Neural progenitor cell (in vitro differentiated cells): Measurements from ENCODE around the gene MOGAT1.

Experiments
- EZH2 ChIP-seq: fragments of 200-600 bp; sonication (generic); IDR thresholded peaks from 2 replicates; pipeline ENCODE4 v1.6.1; 2017; ENCODE audit warnings: antibody characterized with exemption, mild to moderate bottlenecking, moderate library complexity
- EZH2phosphoT487 ChIP-seq: fragments of 200-600 bp; sonication (generic); IDR thresholded peaks from 2 replicates; pipeline ENCODE4 v1.6.1; 2017; ENCODE audit warnings: antibody characterized with exemption
- TF ChIP-seq, protein P1 (sequence below): fragments of 200-600 bp; sonication (generic); IDR thresholded peaks from 2 replicates; pipeline ENCODE4 v1.5.1; 2017; ENCODE audit warnings: antibody characterized with exemption, mild to moderate bottlenecking

DNA sequence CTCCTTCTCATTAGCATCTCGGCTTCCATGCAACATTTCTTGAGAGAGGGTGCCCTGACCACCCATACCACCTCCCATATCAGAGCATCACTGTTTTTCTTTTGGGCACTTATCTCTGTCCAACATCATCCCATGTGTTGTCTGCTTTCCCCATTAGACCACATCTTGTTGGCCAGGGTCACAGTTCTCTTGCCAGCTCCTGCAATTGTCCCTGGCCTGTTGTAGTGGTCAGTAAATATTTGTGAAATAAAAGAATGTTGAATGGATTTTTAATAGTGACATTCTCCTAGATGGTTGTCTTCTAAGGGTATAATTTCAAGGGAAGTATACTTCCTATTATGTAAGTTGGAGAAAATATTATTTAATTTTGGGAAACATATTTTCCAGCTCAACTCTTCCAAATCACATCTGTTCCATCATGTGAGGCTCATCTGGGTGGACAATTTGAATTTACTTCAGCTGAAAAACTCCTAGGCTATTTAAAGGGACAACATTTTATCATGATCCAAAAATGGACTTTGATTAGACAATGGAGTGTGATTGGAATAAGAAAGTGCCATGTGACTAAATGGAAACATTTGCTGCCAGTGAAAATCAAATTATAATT, 83.0 kb downstream of the MOGAT1 start:
- TF ChIP-seq, protein P1, sequence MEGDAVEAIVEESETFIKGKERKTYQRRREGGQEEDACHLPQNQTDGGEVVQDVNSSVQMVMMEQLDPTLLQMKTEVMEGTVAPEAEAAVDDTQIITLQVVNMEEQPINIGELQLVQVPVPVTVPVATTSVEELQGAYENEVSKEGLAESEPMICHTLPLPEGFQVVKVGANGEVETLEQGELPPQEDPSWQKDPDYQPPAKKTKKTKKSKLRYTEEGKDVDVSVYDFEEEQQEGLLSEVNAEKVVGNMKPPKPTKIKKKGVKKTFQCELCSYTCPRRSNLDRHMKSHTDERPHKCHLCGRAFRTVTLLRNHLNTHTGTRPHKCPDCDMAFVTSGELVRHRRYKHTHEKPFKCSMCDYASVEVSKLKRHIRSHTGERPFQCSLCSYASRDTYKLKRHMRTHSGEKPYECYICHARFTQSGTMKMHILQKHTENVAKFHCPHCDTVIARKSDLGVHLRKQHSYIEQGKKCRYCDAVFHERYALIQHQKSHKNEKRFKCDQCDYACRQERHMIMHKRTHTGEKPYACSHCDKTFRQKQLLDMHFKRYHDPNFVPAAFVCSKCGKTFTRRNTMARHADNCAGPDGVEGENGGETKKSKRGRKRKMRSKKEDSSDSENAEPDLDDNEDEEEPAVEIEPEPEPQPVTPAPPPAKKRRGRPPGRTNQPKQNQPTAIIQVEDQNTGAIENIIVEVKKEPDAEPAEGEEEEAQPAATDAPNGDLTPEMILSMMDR: no peak
- TF ChIP-seq EZH2 (no peak), EZH2phosphoT487 (no peak)
